Measurements from ENCODE around the gene C11orf68. TPM values are rescaled to one million over a fixed set of nuclear protein-coding genes. Genes with fewer than 3 reads are reported as not detected.

C11orf68 gene
- total and polyA plus RNA-seq, 10 of the 15 experiments (the other 5 are each of a cell fraction or from before 2014, with no cell fraction given) = 3.0 to 25.4 (median 16.7) TPM

- TF ChIP-seq NKRF (conservative IDR thresholded peaks at IDR 0.05) = peak; percentile 46; the same call in 1 of the 2 replicates
- peak; percentile 95 for TF ChIP-seq YY1 (IDR thresholded peaks at IDR 0.05; ENCODE audit: low read depth, low read length)
- TF ChIP-seq PBX3 (IDR thresholded peaks at IDR 0.05; ENCODE audit: insufficient replicate concordance, low read depth, low read length) = no peak
- peak; percentile 6 for TF ChIP-seq SIX5 (IDR thresholded peaks at IDR 0.05; ENCODE audit: low read depth, low read length, severe bottlenecking)
- no peak for TF ChIP-seq EP300 (IDR thresholded peaks at IDR 0.05; ENCODE audit: borderline replicate concordance in 1 of 2, control insufficient read depth in 1 of 2, low read depth in 2 of 2, low read length in 2 of 2)
- no peak for TF ChIP-seq JUNB (IDR thresholded peaks at IDR 0.05)
- TF ChIP-seq MXI1 (IDR thresholded peaks at IDR 0.05; ENCODE audit: low read depth, low read length) = no peak
- no peak for TF ChIP-seq MEF2A (IDR thresholded peaks at IDR 0.05; ENCODE audit: insufficient read depth, low read depth, low read length)
- TF ChIP-seq RB1 (IDR thresholded peaks at IDR 0.05; ENCODE audit: borderline replicate concordance) = no peak
- no peak for TF ChIP-seq WRNIP1 (IDR thresholded peaks at IDR 0.05; ENCODE audit: borderline replicate concordance, low read depth, low read length)
- TF ChIP-seq CUX1 (IDR thresholded peaks at IDR 0.05; ENCODE audit: insufficient replicate concordance, low read depth, low read length) = no peak
- no peak for TF ChIP-seq ZBTB33 (IDR thresholded peaks at IDR 0.05)
- no peak for TF ChIP-seq RAD51 (IDR thresholded peaks at IDR 0.05)
- TF ChIP-seq IRF5 (IDR thresholded peaks at IDR 0.05; ENCODE audit: borderline replicate concordance) = no peak
- 0 out of 4 replicates have a peak, but pooled peaks of 1 of the 2 experiments have one; percentile 62 for TF ChIP-seq SRF (IDR thresholded peaks at IDR 0.05; ENCODE audit: low read depth in 2 of 2, low read length in 2 of 2)
Measured at GRCh38 chr11:65918211-65919140, at the start of gene C11orf68 (continued).

Measured in GM12878 (cell line).